GM12801 (cell line): ENCODE measurements around the gene SEMA5A.

Experiments
- CTCF ChIP-seq: IDR thresholded peaks from one replicate; pipeline ENCODE4 v1.5.1; 2011; ENCODE audit warnings: control low read depth; ENCODE audit not compliant: insufficient read length; ENCODE audit errors: extremely low read depth

Gene SEMA5A

DNA sequence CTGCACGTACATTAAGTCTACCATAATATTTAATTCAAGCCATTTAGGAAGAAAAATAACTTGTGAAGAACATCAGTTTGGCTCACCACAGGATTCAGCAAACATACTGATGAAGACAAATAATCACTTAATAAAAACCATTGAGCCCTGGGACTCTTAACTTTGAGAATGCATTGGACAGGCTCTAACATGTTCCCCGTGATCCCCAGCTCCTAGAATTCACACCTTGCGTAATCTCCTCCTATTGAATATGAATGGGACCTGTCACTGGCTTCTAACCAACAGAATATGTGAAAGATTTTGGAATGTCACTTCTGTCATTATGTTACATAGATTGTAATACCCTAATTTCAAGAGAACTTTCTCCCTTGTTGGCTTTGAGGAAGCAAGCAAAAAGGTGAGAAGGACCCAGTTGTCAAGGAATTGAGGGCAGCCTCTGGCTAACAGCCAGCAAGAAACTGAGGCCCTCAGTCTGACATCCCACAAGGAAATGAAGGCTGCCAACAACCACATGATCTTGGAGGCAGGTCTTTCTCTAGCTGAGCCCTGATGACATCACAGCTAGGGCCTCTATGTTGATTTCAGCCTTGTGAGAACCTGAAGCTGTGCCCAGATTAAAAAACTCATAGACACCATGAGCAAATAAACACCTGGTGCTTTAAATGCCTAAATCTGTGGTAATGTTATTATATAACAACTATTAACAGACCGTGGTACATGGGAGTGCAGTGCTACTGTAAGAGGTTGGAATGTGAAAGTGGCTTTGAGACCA is 433.2 kb downstream of the SEMA5A start:
- TF ChIP-seq CTCF: no peak

DNA sequence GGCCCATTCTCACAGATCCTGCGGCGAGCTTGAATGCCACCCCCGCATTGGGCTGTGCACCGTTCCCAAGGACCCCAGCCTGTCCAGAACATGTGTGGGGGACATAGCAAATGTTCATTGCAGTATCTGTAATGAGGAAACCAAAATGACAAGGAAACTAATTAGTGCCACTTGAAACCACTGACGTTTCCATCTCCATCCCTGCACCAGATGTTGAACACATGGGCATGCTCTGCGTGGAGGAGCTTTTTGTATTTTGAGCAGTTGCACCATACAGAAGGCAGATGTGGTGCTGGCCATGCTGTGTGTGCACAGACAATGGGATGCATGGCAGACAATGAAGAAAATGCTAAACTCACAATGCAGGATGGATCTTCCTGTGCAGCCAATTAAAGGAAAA is 437.7 kb downstream of the SEMA5A start:
- no peak for TF ChIP-seq CTCF

DNA sequence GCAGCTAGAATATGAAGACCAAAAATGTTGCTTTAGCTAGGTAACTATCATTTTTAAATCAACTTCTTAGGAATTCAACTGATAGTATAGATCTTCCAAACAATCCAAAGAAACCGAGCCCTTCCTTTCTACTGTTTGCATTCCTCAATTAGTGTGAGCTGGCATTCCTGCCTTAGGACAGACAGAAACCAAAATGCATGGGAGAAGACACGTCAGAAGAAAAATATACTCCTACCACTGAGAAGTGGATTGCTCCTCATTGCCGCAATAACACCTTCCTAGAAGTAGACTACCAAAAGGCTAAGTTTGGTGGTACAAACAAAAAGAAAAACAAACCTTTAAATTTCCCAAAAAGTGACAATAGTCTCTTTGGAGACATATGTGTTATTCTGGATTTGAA is 440.0 kb downstream of the SEMA5A start:
- no peak for TF ChIP-seq CTCF

DNA sequence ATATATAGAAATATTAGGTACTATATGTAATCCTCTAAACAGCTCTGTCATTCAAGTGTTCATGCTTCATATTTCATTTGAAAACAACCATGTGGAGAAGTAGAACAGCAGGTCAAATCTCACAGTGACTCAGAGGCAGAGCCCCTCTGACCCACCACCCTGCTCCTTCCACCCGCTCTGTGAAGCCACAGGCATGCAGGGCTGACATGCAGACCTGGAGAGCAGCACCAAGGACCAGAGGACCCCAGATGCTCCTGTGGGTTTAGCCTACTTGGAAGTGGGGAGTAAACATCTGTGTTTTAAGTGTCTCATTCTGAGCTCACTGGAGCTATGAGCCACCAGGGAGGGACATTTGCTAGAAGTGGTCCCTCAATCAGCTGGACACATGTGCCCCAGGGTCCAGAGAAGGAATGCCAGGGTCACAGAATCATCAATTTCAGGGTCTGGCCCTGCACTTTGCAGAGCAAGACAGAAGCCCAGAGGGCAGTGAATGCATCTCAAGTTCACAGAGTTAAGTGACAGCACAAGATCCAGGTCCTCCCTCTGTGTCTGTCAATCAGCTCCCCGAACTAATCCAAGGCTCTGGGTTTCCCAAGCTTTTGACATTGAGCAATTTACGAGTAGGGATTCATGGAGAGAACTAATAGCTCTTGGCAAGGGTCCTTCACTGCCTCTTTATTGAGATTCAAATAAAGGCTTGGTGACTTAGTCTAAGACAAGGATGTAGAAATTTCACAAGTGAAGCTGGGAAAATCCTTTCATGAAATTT is 441.1 kb downstream of the SEMA5A start:
- no peak for TF ChIP-seq CTCF

GRCh38 chr5:9103290-9103689 is 442.6 kb downstream of the SEMA5A start:
- no peak for TF ChIP-seq CTCF

GRCh38 chr5:9099689-9100088 is 446.2 kb downstream of the SEMA5A start:
- TF ChIP-seq CTCF: no peak

- TF ChIP-seq CTCF: no peak
Measured at GRCh38 chr5:9098990-9099389, 446.9 kb downstream of the SEMA5A start.
